ENCODE data around the gene HEMGN. TPM values are rescaled to one million over a fixed set of nuclear protein-coding genes. Genes with fewer than 3 reads are reported as not detected.
"Not testable (repeated sequence)": the region's sequence is repeated elsewhere in the genome, so short reads cannot be mapped to it uniquely, and the experiment has no call there.

Gene HEMGN
- total and polyA plus RNA-seq, 10 of the 15 experiments (the other 5 are each of a cell fraction or from before 2014, with no cell fraction given), result 0.03 to 0.28 (median 0.09) TPM; not detected in 4

DNA sequence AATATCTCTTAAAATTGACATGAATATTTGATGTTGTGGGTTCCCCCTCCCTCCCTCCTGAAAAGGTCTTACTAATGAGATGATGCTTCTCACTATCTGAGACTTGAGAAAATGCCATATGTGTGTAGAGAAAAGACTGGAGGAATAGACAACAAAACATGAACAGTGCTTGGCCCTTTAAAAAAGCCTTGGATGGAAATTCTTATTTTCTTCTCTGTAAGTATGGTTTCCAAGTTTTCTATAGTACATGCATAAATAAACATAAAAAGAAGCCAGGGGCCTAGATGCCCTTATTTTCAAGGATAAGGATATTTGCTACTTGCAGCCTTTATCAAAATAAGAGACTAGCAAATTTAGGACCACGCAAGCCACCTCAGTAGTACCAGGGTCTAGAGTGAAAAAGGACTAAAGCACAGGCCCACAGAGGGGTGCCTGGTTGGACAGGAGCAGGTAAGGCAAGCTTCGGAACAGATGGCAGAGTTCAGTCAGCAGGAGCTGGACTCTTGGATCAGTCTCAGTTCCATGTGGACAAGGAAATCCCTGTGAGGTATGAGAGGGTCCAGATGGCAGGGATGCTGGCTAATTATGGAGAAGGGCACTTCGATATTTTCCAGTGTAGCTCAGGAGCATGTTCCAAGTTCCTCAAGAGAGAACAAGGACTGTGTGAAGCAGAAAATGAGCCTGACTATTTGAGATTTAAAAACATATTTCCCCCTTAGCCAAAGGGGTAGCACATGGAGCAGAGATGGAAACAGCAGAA is 40.6 kb upstream of the HEMGN start (continued):
- TF ChIP-seq, protein P1, sequence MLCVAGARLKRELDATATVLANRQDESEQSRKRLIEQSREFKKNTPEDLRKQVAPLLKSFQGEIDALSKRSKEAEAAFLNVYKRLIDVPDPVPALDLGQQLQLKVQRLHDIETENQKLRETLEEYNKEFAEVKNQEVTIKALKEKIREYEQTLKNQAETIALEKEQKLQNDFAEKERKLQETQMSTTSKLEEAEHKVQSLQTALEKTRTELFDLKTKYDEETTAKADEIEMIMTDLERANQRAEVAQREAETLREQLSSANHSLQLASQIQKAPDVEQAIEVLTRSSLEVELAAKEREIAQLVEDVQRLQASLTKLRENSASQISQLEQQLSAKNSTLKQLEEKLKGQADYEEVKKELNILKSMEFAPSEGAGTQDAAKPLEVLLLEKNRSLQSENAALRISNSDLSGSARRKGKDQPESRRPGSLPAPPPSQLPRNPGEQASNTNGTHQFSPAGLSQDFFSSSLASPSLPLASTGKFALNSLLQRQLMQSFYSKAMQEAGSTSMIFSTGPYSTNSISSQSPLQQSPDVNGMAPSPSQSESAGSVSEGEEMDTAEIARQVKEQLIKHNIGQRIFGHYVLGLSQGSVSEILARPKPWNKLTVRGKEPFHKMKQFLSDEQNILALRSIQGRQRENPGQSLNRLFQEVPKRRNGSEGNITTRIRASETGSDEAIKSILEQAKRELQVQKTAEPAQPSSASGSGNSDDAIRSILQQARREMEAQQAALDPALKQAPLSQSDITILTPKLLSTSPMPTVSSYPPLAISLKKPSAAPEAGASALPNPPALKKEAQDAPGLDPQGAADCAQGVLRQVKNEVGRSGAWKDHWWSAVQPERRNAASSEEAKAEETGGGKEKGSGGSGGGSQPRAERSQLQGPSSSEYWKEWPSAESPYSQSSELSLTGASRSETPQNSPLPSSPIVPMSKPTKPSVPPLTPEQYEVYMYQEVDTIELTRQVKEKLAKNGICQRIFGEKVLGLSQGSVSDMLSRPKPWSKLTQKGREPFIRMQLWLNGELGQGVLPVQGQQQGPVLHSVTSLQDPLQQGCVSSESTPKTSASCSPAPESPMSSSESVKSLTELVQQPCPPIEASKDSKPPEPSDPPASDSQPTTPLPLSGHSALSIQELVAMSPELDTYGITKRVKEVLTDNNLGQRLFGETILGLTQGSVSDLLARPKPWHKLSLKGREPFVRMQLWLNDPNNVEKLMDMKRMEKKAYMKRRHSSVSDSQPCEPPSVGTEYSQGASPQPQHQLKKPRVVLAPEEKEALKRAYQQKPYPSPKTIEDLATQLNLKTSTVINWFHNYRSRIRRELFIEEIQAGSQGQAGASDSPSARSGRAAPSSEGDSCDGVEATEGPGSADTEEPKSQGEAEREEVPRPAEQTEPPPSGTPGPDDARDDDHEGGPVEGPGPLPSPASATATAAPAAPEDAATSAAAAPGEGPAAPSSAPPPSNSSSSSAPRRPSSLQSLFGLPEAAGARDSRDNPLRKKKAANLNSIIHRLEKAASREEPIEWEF (IDR thresholded peaks at IDR 0.05; ENCODE audit: insufficient replicate concordance, low read depth, low read length), result no peak
- TF ChIP-seq, protein P2, sequence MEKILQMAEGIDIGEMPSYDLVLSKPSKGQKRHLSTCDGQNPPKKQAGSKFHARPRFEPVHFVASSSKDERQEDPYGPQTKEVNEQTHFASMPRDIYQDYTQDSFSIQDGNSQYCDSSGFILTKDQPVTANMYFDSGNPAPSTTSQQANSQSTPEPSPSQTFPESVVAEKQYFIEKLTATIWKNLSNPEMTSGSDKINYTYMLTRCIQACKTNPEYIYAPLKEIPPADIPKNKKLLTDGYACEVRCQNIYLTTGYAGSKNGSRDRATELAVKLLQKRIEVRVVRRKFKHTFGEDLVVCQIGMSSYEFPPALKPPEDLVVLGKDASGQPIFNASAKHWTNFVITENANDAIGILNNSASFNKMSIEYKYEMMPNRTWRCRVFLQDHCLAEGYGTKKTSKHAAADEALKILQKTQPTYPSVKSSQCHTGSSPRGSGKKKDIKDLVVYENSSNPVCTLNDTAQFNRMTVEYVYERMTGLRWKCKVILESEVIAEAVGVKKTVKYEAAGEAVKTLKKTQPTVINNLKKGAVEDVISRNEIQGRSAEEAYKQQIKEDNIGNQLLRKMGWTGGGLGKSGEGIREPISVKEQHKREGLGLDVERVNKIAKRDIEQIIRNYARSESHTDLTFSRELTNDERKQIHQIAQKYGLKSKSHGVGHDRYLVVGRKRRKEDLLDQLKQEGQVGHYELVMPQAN (conservative IDR thresholded peaks at IDR 0.05), result no peak
- no peak for TF ChIP-seq SMARCA5 (IDR thresholded peaks at IDR 0.05)

DNA sequence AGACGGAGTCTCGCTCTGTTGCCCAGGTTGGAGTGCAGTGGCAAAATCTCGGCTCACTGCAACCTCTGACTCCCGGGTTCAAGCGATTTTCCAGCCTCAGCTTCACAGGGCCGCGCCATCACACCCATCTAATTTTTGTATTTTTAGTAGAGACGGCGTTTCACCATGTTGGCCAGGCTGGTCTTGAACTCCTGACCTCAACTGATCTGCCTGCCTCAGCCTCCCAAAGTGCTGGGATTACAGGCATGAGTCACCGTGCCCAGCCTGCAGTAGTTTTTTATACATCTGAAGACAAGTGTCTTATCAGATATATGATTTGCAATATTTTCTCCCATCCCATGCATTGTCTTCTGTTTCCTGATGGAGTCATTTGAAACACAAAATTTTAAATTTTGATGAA is 38.7 kb upstream of the HEMGN start:
- H3K4me3 ChIP-seq; H3K27me3 ChIP-seq (replicated peaks in 1 of 2; ENCODE audit: control insufficient read depth in 2 of 2, insufficient read depth in 2 of 2, low read length in 1 of 2); H2AFZ ChIP-seq (ENCODE audit: control insufficient read depth, low read depth, low read length); H4K20me1 ChIP-seq (ENCODE audit: control insufficient read depth, insufficient read depth); DNase-seq (ENCODE audit: low read depth, low spot score); H3K9ac ChIP-seq (ENCODE audit: control insufficient read depth, insufficient read depth, low read length); H3K9me3 ChIP-seq (replicated peaks; ENCODE audit: control insufficient read depth, insufficient read depth, low read length); RAD21 ChIA-PET (ENCODE audit: unreplicated experiment); ATAC-seq; CTCF ChIA-PET; in situ Hi-C loops (cut with MboI); H3K79me2 ChIP-seq (ENCODE audit: control insufficient read depth, insufficient read depth, low read length); POLR2A ChIA-PET; BruUV-seq (replicated peaks); SMC1A ChIA-PET (ENCODE audit: uncharacterized antibody, unreplicated experiment); intact Hi-C loops (cut with micrococcal nuclease; ENCODE audit: unreplicated experiment); H3K4me1 ChIP-seq (ENCODE audit: control insufficient read depth, insufficient read depth, low read length); FAIRE-seq; H3K36me3 ChIP-seq (ENCODE audit: control insufficient read depth in 2 of 2, insufficient read depth in 2 of 2, low read length in 1 of 2); H3K4me2 ChIP-seq (ENCODE audit: control insufficient read depth, insufficient read depth); H3K27ac ChIP-seq (ENCODE audit: control insufficient read depth, insufficient read depth): not testable (repeated sequence)
- 83% methylated on average over 10 of the region's 10 CpGs for WGBS (ENCODE audit: insufficient coverage, insufficient replicate concordance, low lambda C conversion rate, missing lambda C conversion rate)

All from GM12878 (cell line).